Testis (tissue), 2 donors: ENCODE measurements around the gene PRIM1.

Experiments
- POLR2A ChIP-seq: fragments of 450-650 bp; IDR thresholded peaks from one replicate; pipeline ENCODE4 v1.6.1; 2017; ENCODE audit warnings: antibody characterized with exemption, mild to moderate bottlenecking, moderate library complexity
- TF ChIP-seq, protein P1 (sequence below), 3 experiments: fragments of 450-650 bp in 2 of 3; fragments of 200-600 bp in 1 of 3; sonication (generic) in 1 of 3; IDR thresholded peaks; one replicate each; pipeline ENCODE4 v1.5.1; 2016 to 2019; ENCODE audit warnings: antibody characterized with exemption in 3 of 3, mild to moderate bottlenecking in 2 of 3, moderate library complexity in 1 of 3

DNA sequence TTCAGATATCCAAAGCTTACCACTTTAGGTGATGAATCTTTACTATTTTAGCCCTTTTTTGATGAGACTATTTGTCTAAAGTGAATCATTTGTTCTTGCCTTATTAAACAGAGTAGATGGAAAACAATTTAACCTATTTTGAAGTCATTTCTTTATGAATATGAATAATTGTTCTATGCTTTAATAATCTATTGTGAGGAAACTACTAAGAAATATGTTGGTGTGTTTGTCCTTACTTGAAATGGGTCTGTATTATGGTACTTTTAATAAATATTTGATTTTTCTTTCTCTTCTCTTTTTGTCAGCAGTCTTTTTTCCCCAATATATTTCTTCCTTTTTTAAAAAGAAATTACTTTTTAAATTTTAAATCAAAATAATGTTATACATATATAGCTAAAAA is 35.4 kb upstream of the PRIM1 start:
- TF ChIP-seq, protein P1, sequence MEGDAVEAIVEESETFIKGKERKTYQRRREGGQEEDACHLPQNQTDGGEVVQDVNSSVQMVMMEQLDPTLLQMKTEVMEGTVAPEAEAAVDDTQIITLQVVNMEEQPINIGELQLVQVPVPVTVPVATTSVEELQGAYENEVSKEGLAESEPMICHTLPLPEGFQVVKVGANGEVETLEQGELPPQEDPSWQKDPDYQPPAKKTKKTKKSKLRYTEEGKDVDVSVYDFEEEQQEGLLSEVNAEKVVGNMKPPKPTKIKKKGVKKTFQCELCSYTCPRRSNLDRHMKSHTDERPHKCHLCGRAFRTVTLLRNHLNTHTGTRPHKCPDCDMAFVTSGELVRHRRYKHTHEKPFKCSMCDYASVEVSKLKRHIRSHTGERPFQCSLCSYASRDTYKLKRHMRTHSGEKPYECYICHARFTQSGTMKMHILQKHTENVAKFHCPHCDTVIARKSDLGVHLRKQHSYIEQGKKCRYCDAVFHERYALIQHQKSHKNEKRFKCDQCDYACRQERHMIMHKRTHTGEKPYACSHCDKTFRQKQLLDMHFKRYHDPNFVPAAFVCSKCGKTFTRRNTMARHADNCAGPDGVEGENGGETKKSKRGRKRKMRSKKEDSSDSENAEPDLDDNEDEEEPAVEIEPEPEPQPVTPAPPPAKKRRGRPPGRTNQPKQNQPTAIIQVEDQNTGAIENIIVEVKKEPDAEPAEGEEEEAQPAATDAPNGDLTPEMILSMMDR (IDR thresholded peaks at IDR 0.05) = no peak
- TF ChIP-seq POLR2A = no peak
